Stimulated activated CD4-positive, alpha-beta T cell treated with anti-CD3 and anti-CD28 coated beads, Interleukin-15, amount 100 ng/mL, for 48 hours (primary cell): ENCODE results near the gene CIAO2A.
A peak's percentile ranks its signal among the peaks of the same experiment; 100 is the strongest.
"Not testable (repeated sequence)": the region's sequence is repeated elsewhere in the genome, so short reads cannot be mapped to it uniquely, and the experiment has no call there.

Experiments
- DNase-seq, 2 donors: peaks; one replicate each; pipeline ENCODE4 v3.0.0-alpha.2; 2020; ENCODE audit warnings: low read depth in 2 of 2

CIAO2A gene

GRCh38 chr15:64112073-64112772 lies 18.6 kb upstream of the CIAO2A start:
- DNase-seq = no peak

- no peak for DNase-seq
Measured at GRCh38 chr15:64111679-64112050, 18.0 kb upstream of the CIAO2A start.

GRCh38 chr15:64110950-64111678 lies 17.5 kb upstream of the CIAO2A start:
- DNase-seq = no peak

- DNase-seq = not testable (repeated sequence)
Measured at GRCh38 chr15:64110108-64110701, 16.6 kb upstream of the CIAO2A start.

- DNase-seq = no peak
Measured at GRCh38 chr15:64107337-64107736, 13.7 kb upstream of the CIAO2A start.

GRCh38 chr15:64105113-64105704 lies 11.6 kb upstream of the CIAO2A start:
- no peak for DNase-seq

- DNase-seq = no peak
Measured at GRCh38 chr15:64102497-64102896, 8.9 kb upstream of the CIAO2A start.

- no peak for DNase-seq
Measured at GRCh38 chr15:64100958-64101357, 7.3 kb upstream of the CIAO2A start.

GRCh38 chr15:64099379-64099778 lies 5.7 kb upstream of the CIAO2A start:
- no peak for DNase-seq

GRCh38 chr15:64096668-64097384 lies 3.2 kb upstream of the CIAO2A start:
- DNase-seq = no peak

- peak; percentile 92 to 96 for DNase-seq
Measured at GRCh38 chr15:64095795-64096667, 2.4 kb upstream of the CIAO2A start, which contains the start of gene SNX1. SNX1 (plus strand) TSS chr15:64095982; CDS start chr15:64096014, 32 bp downstream.

GRCh38 chr15:64095431-64095794 lies 1.8 kb upstream of the CIAO2A start:
- DNase-seq = no peak

- DNase-seq = peak; percentile 11 to 25
Measured at GRCh38 chr15:64092864-64093626, 593 bp downstream of the CIAO2A start.

- no peak for DNase-seq
Measured at GRCh38 chr15:64092075-64092820, 1.4 kb downstream of the CIAO2A start.

- no peak for DNase-seq
Measured at GRCh38 chr15:64090527-64090926, 3.1 kb downstream of the CIAO2A start.

- DNase-seq = no peak
Measured at GRCh38 chr15:64089543-64090280, 3.9 kb downstream of the CIAO2A start.

- no peak for DNase-seq
Measured at GRCh38 chr15:64082757-64083156, 10.9 kb downstream of the CIAO2A start.

- DNase-seq = not testable (repeated sequence)
Measured at GRCh38 chr15:64073496-64073895, 20.1 kb downstream of the CIAO2A start.

- no peak for DNase-seq
Measured at GRCh38 chr15:64072812-64073211, 20.8 kb downstream of the CIAO2A start.
